GM12873 (cell line): ENCODE measurements around the gene RPLP1.

ENCODE experiments used
- CTCF ChIP-seq: IDR thresholded peaks from 2 replicates; pipeline ENCODE4 v1.5.1; 2012; ENCODE audit warnings: low read depth, mild to moderate bottlenecking, moderate library complexity, low read length, control low read depth; ENCODE audit not compliant: insufficient read depth; ENCODE audit errors: missing control alignments

Gene RPLP1

GRCh38 chr15:69491038-69491505, 38.5 kb downstream of the RPLP1 start:
- TF ChIP-seq CTCF = no peak

GRCh38 chr15:69493406-69493805, 40.8 kb downstream of the RPLP1 start:
- TF ChIP-seq CTCF = no peak

- no peak for TF ChIP-seq CTCF
Observed at GRCh38 chr15:69496001-69496400, 43.4 kb downstream of the RPLP1 start.

- no peak for TF ChIP-seq CTCF
Observed at GRCh38 chr15:69497076-69497475, 44.5 kb downstream of the RPLP1 start.

GRCh38 chr15:69497667-69498066, 45.0 kb downstream of the RPLP1 start:
- TF ChIP-seq CTCF = no peak

- no peak for TF ChIP-seq CTCF
Observed at GRCh38 chr15:69498282-69498681, 45.7 kb downstream of the RPLP1 start.

- TF ChIP-seq CTCF = no peak
Observed at GRCh38 chr15:69498987-69499386, 46.4 kb downstream of the RPLP1 start.
